Cardiac fibroblast (primary cell): ENCODE results near the gene TCP1.

Experiments used
- DNase-seq, 2 donors: peaks; one replicate each; pipeline versions ENCODE4 v3.0.0 to v3.0.0-alpha.2; 2010; ENCODE audit warnings: low read depth in 2 of 2
- H3K4me3 ChIP-seq, 2 donors: replicated peaks in 1 of 2; 1 replicate in 1 of 2; 2 replicates in 1 of 2; pipeline ENCODE4 v1.5.1; 2011; ENCODE audit warnings: low read depth in 2 of 2, low read length in 2 of 2, mild to moderate bottlenecking in 2 of 2, moderate library complexity in 1 of 2
- CTCF ChIP-seq: IDR thresholded peaks from one replicate; pipeline ENCODE4 v1.5.1; 2011; ENCODE audit warnings: low read depth, mild to moderate bottlenecking, low read length, inconsistent platforms

The TCP1 gene

DNA sequence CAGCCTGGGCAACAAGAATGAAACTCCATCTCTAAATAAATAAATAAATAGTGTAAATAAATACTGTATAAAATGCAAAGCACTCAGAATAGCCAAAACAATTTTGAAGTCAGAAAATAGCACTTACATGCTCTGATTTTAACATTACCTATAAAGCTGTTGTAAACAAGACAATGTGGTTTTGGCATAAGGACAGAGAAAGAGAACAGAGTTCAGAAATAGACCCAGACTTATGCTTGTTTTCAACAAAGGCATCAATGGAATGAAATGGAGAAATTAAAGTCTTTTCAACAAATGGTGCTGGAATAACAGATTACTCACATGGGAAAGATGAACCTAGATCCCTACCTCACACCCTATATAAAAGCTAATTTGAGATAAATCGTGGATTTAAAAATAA, 17.2 kb downstream of the TCP1 start:
- no peak overlapping the region for H3K4me3 ChIP-seq
- no peak for DNase-seq
- TF ChIP-seq CTCF = no peak

- TF ChIP-seq CTCF = no peak
- DNase-seq = no peak
- H3K4me3 ChIP-seq = no peak overlapping the region
Observed at GRCh38 chr6:159769470-159769869, 19.9 kb downstream of the TCP1 start.

GRCh38 chr6:159766906-159767305, 22.5 kb downstream of the TCP1 start:
- H3K4me3 ChIP-seq = no peak overlapping the region
- no peak for TF ChIP-seq CTCF
- no peak for DNase-seq

DNA sequence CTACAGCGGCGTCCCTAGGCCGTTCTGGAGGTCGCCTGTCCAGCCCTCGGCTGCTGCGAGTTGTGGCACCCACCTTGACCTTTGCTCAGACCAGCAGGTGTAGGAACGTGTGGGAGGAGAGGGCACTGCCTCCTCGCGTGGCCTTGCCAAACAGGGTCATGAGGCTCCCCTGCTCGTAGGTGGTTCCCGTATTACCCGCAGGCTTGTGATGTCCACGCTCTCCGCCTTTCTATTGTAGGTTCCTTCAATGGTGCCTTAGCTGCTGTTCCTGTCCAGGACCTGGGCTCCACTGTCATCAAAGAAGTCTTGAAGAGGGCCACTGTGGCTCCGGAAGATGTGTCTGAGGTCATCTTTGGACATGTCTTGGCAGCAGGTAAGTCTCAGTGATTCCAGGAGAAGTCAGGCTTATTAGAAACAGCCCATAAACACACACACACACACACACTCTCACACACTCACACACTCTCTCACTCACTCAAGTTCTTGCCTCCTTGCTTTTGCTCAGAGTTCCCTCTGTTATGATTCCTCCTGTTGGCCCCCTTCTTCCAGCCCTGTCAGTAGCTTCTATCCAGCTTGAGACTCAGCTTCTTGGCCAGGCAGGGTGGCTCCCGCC, 26.6 kb downstream of the TCP1 start:
- peak overlapping the region; percentile 77 to 92 for H3K4me3 ChIP-seq
- peak in 1 of 2 donors; percentile 16 for DNase-seq
- TF ChIP-seq CTCF = no peak

- peak within 1 kb of the TSS; percentile 77 to 92 for H3K4me3 ChIP-seq
- no peak for TF ChIP-seq CTCF
- peak; percentile 94 to 96 for DNase-seq
Observed at GRCh38 chr6:159761873-159762680, 27.3 kb downstream of the TCP1 start, which contains the start of gene ACAT2. TSS of gene ACAT2 (plus strand) at chr6:159762045. CDS start at chr6:159762088, 43 bp downstream.

- peak overlapping the region; percentile 49 to 50 for H3K4me3 ChIP-seq
- DNase-seq = peak; percentile 15 to 21
- no peak for TF ChIP-seq CTCF
Observed at GRCh38 chr6:159761129-159761872, 28.1 kb downstream of the TCP1 start.
